H1 (cell line): Measurements from ENCODE around the gene ACSF3. TPM values are rescaled to one million over a fixed set of nuclear protein-coding genes. Genes with fewer than 3 reads are reported as not detected.

Experiments used
- CTCF ChIA-PET: fragments of 300-600 bp; sonication (Branson Sonifier 250); formaldehyde crosslinking; loops from one replicate; lab custom pipeline; 2021; ENCODE audit not compliant: partially characterized antibody; lab: Charles Lee
- POLR2A ChIA-PET: fragments of 300-600 bp; sonication (Branson Sonifier 250); formaldehyde crosslinking; loops from one replicate; lab custom pipeline; 2021; ENCODE audit warnings: inconsistent platforms; ENCODE audit not compliant: partially characterized antibody; lab: Charles Lee
- DNase-seq, 2 experiments: peaks; one replicate each; pipeline versions ENCODE4 v3.0.0 to v3.0.0-alpha.2; 2010 to 2022; ENCODE audit warnings: low spot score in 2 of 2, low read depth in 1 of 2, mixed read lengths in 1 of 2
- FAIRE-seq: peaks from 2 replicates; lab custom pipeline; 2011; peaks lifted over from hg19 to GRCh38; lab: Jason Lieb, UNC
- H2AFZ ChIP-seq: 2 replicates; pipeline ENCODE4 v1.8.1; 2012; ENCODE audit warnings: low read length, inconsistent platforms
- H2AK5ac ChIP-seq: 2 replicates; pipeline ENCODE4 v1.6.1; 2013; ENCODE audit warnings: low read depth, low read length
- H2BK120ac ChIP-seq: replicated peaks from 2 replicates; pipeline ENCODE3; 2013; ENCODE audit warnings: low read depth, low read length, inconsistent platforms
- H2BK12ac ChIP-seq: 2 replicates; pipeline ENCODE4 v1.6.1; 2013; ENCODE audit warnings: low read depth, low read length
- H2BK15ac ChIP-seq: 2 replicates; pipeline ENCODE4 v1.6.1; 2013; ENCODE audit warnings: low read length
- H2BK20ac ChIP-seq: 2 replicates; pipeline ENCODE4 v1.6.1; 2013; ENCODE audit warnings: low read length
- H2BK5ac ChIP-seq: 2 replicates; pipeline ENCODE4 v1.6.1; 2013; ENCODE audit warnings: low read depth, low read length
- H3K14ac ChIP-seq: 2 replicates; pipeline ENCODE4 v1.6.1; 2013; ENCODE audit warnings: inconsistent platforms; ENCODE audit not compliant: insufficient read length
- H3K18ac ChIP-seq: 2 replicates; pipeline ENCODE4 v1.6.1; 2013; ENCODE audit warnings: low read length; ENCODE audit errors: extremely low read depth
- H3K23ac ChIP-seq: 2 replicates; pipeline ENCODE4 v1.6.1; 2013; ENCODE audit warnings: inconsistent platforms; ENCODE audit not compliant: insufficient read length
- H3K23me2 ChIP-seq: 2 replicates; pipeline ENCODE4 v1.6.1; 2013; ENCODE audit warnings: low read depth, low read length
- H3K27ac ChIP-seq: 2 replicates; pipeline ENCODE4 v1.6.1; 2011; ENCODE audit warnings: low read depth, low read length, inconsistent platforms
- H3K27me3 ChIP-seq, 4 experiments: replicated peaks in 1 of 4; 1 replicate in 1 of 4; 2 replicates in 3 of 4; pipeline versions ENCODE4 v1.6.1 to v1.8.1; 2011 to 2013; ENCODE audit warnings: low read length in 3 of 4, mild to moderate bottlenecking in 3 of 4, inconsistent platforms in 2 of 4, mixed read lengths in 2 of 4, moderate library complexity in 1 of 4; ENCODE audit not compliant: control insufficient read depth in 3 of 4, insufficient read depth in 3 of 4; ENCODE audit errors: extremely low read depth in 1 of 4
- H3K36me3 ChIP-seq, 4 experiments: 2 replicates each; pipeline versions ENCODE4 v1.6.1 to v1.8.1; 2011 to 2013; ENCODE audit warnings: mild to moderate bottlenecking in 4 of 4, low read length in 3 of 4, moderate library complexity in 2 of 4, control low read depth in 1 of 4, inconsistent platforms in 1 of 4; ENCODE audit not compliant: insufficient read depth in 4 of 4, control insufficient read depth in 2 of 4
- H3K4ac ChIP-seq: replicated peaks from 2 replicates; pipeline ENCODE3; 2013; ENCODE audit warnings: low read length, low read depth, mixed read lengths, inconsistent platforms; ENCODE audit not compliant: insufficient read length
- H3K4me1 ChIP-seq, 4 experiments: replicated peaks in 1 of 4; 1 replicate in 1 of 4; 2 replicates in 3 of 4; pipeline versions ENCODE4 v1.6.1 to v1.8.1; 2011 to 2013; ENCODE audit warnings: low read length in 3 of 4, inconsistent platforms in 2 of 4, mixed read lengths in 1 of 4; ENCODE audit not compliant: insufficient read depth in 4 of 4, control insufficient read depth in 3 of 4
- H3K4me2 ChIP-seq, 2 experiments: 2 replicates each; pipeline versions ENCODE4 v1.6.1 to v1.8.1; 2011 to 2013; ENCODE audit warnings: low read depth in 2 of 2, low read length in 2 of 2, control low read depth in 1 of 2, inconsistent platforms in 1 of 2, mild to moderate bottlenecking in 1 of 2; ENCODE audit not compliant: insufficient read depth in 1 of 2
- H3K4me3 ChIP-seq, 4 experiments: fragments of 200-600, 300-600 bp in 1 of 4; sonication (generic), shearing (Covaris generic), sonication (Bioruptor Twin) in 1 of 4; 2 replicates each; pipeline versions ENCODE4 v1.5.1 to v1.8.1; 2011 to 2016; ENCODE audit warnings: low read length in 4 of 4, low read depth in 3 of 4, control low read depth in 2 of 4, inconsistent platforms in 2 of 4, mild to moderate bottlenecking in 2 of 4, mixed read lengths in 1 of 4, moderate library complexity in 1 of 4; ENCODE audit not compliant: insufficient read depth in 2 of 4; ENCODE audit errors: extremely low read depth in 1 of 4
- H3K56ac ChIP-seq: replicated peaks from 2 replicates; pipeline ENCODE3; 2013; ENCODE audit warnings: low read depth, mild to moderate bottlenecking, mixed read lengths, low read length, inconsistent platforms; ENCODE audit not compliant: insufficient read length
- H3K79me1 ChIP-seq: 2 replicates; pipeline ENCODE4 v1.6.1; 2013; ENCODE audit warnings: low read depth, low read length, control low read depth
- H3K79me2 ChIP-seq, 2 experiments: 2 replicates each; pipeline versions ENCODE4 v1.6.1 to v1.8.1; 2012 to 2013; ENCODE audit warnings: low read length in 2 of 2, mild to moderate bottlenecking in 2 of 2, inconsistent platforms in 1 of 2; ENCODE audit not compliant: insufficient read depth in 2 of 2, control insufficient read depth in 1 of 2
- H3K9ac ChIP-seq, 4 experiments: replicated peaks in 1 of 4; 1 replicate in 1 of 4; 2 replicates in 3 of 4; pipeline versions ENCODE4 v1.6.1 to v1.8.1; 2011 to 2013; ENCODE audit warnings: low read depth in 3 of 4, low read length in 3 of 4, control low read depth in 2 of 4, mild to moderate bottlenecking in 2 of 4, moderate library complexity in 2 of 4, inconsistent platforms in 1 of 4; ENCODE audit errors: extremely low read depth in 1 of 4
- H3K9me3 ChIP-seq, 2 experiments: 2 replicates each; pipeline versions ENCODE4 v1.6.1 to v1.8.1; 2012 to 2013; ENCODE audit warnings: mild to moderate bottlenecking in 2 of 2, moderate library complexity in 2 of 2, control low read depth in 1 of 2, inconsistent platforms in 1 of 2, low read depth in 1 of 2, low read length in 1 of 2, mixed read lengths in 1 of 2; ENCODE audit not compliant: insufficient read depth in 2 of 2
- H4K20me1 ChIP-seq, 2 experiments: replicated peaks in 1 of 2; 2 replicates each; pipeline versions ENCODE3 to v1.8.1; 2011 to 2013; ENCODE audit warnings: inconsistent platforms in 2 of 2, low read length in 2 of 2, mild to moderate bottlenecking in 1 of 2; ENCODE audit not compliant: insufficient read depth in 2 of 2, control insufficient read depth in 1 of 2
- H4K5ac ChIP-seq: 2 replicates; pipeline ENCODE4 v1.6.1; 2013; ENCODE audit warnings: low read length, low read depth, mixed read lengths, inconsistent platforms; ENCODE audit not compliant: insufficient read length
- H4K8ac ChIP-seq: 2 replicates; pipeline ENCODE4 v1.8.0; 2013; ENCODE audit warnings: mild to moderate bottlenecking, moderate library complexity, low read length, inconsistent platforms; ENCODE audit not compliant: insufficient read depth; ENCODE audit errors: extremely low read depth
- H4K91ac ChIP-seq: replicated peaks from 2 replicates; pipeline ENCODE3; 2013; ENCODE audit warnings: low read length, mixed read lengths, inconsistent platforms; ENCODE audit not compliant: insufficient read length
- BACH1 ChIP-seq: IDR thresholded peaks from 2 replicates; pipeline ENCODE4 v1.6.1; 2012; ENCODE audit warnings: low read length, improper control_type of control experiment
- POLR2A ChIP-seq, 2 experiments: IDR thresholded peaks; 1 replicate in 1 of 2; 2 replicates in 1 of 2; pipeline ENCODE4 v1.6.1; 2011; ENCODE audit warnings: low read depth in 2 of 2, low read length in 2 of 2, mild to moderate bottlenecking in 2 of 2; ENCODE audit errors: control extremely low read depth in 1 of 2
- WGBS, 2 experiments: shearing (Covaris generic) in 1 of 2; methylation state at CpG; one replicate each; pipeline versions ENCODE4 v1.1.6 to v1.1.7; 2013 to 2015; ENCODE audit warnings: low lambda C conversion rate in 2 of 2, mixed read lengths in 2 of 2, inconsistent platforms in 1 of 2, low coverage in 1 of 2, missing lambda C conversion rate in 1 of 2; ENCODE audit not compliant: insufficient replicate concordance in 2 of 2, insufficient coverage in 1 of 2, insufficient read length in 1 of 2; ENCODE audit errors: extremely low coverage in 1 of 2, missing lambda C conversion rate in 1 of 2; 5-methylcytosine and 5-hydroxymethylcytosine counted together
- polyA plus RNA-seq, 7 experiments: library from polyadenylated mRNA; depleted of rRNA in 3 of 7; stranded (reverse) in 5 of 7; unstranded in 2 of 7; fragments of >200 nt in 5 of 7; fragments of 200-250 nt in 2 of 7; gene quantifications; 1 replicate in 5 of 7; 2 replicates in 1 of 7; 4 replicates in 1 of 7; pipeline versions ENCODE4 v1.2.1 to v1.2.3, GENCODE V29; 2011 to 2013; ENCODE audit warnings: missing spikeins in 2 of 7, mixed read lengths in 2 of 7
- total RNA-seq: library from RNA; stranded (reverse); fragmentation: NEBNext Ultra II Directional; extraction: Animal tissue kit (Norgen Biotek cat#: 25700); gene quantifications from 2 replicates; pipeline ENCODE4 v1.2.1, GENCODE V29; 2021

Gene ACSF3
- total and polyA plus RNA-seq, 2 of the 8 experiments (the other 6 are each of a cell fraction or from before 2014, with no cell fraction given), result 15.6 to 22.9 TPM

DNA sequence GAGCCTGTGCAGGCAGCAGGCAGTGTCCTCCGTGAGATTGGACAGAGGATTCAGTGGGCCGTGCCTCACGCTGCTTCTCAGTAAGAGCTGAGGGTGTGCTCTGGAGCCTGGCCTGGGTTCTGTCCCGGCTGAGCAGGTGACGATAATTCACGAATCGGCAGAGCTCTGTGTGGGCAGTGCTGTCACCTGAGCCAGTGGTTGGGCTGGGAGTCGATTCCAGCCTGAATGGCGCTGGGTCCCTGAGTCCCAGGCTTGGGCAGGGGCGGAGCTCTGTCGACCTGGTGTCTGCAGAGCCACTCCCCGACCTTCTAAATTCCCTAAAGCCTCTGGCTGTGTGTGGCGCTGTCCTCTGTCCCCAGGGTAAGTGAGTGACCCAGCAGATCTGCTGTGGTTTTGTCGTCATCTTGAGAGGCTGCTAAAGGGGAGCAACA is 8.4 kb downstream of the ACSF3 start:
- no peak for DNase-seq
- 93% methylated on average over 11 of the region's 14 CpGs; no CpG with 5 or more reads in 1 of the 2 experiments for WGBS, 2 experiments
- CTCF ChIA-PET, result interaction anchor here (0.9 kb wide), 1 partner anchor 259 kb away, joined by 3 read pairs; no protein-coding TSS in a partner anchor
- TF ChIP-seq BACH1 (no peak), POLR2A (IDR thresholded peaks at IDR 0.05; ENCODE audit: control extremely low read depth in 1 of 2, low read depth in 2 of 2, low read length in 2 of 2) (no peak)

More for the DNA sequence above, 8.4 kb downstream of the ACSF3 start:
- peaks cover 0 to 4% (median 0%) of the 10 kb centered on the region in 4 experiments; a peak in 2 of 7 replicates for H3K4me1 ChIP-seq
- H3K9ac ChIP-seq, result no peak overlapping the region
- H3K4me3 ChIP-seq, result no peak overlapping the region
- H4K8ac ChIP-seq, result no peak overlapping the region; the same call in 1 of the 2 replicates
- peaks cover 0 to 24% of the 10 kb centered on the region in 2 experiments; a peak in 2 of 4 replicates for H3K79me2 ChIP-seq
- H3K4me2 ChIP-seq, result no peak overlapping the region
- no peak overlapping the region for H3K18ac ChIP-seq
- peaks cover 0 to 16% (median 11%) of the 10 kb centered on the region in 4 experiments; a peak in 5 of 8 replicates for H3K36me3 ChIP-seq
- H2AK5ac ChIP-seq, result no peak overlapping the region
- H2BK15ac ChIP-seq, result no peak overlapping the region
- FAIRE-seq, result no peak
- no peak overlapping the region for H2AFZ ChIP-seq
- H2BK120ac ChIP-seq, result no peak overlapping the region
- no peak overlapping the region for H3K56ac ChIP-seq
- POLR2A ChIA-PET, result interaction anchor here (0.7 kb wide), 1 partner anchor 12 kb away, joined by 3 read pairs; no protein-coding TSS in a partner anchor
- H2BK20ac ChIP-seq, result no peak overlapping the region
- peaks cover 15% of the 10 kb centered on the region for H3K79me1 ChIP-seq
- H2BK12ac ChIP-seq, result no peak overlapping the region
- no peaks in the 10 kb centered on the region for H3K23me2 ChIP-seq
- H3K14ac ChIP-seq, result no peak overlapping the region
- no peak overlapping the region for H2BK5ac ChIP-seq
- H3K23ac ChIP-seq, result no peak overlapping the region
- H3K27me3 ChIP-seq, result no peaks in the 10 kb centered on the region
- no peak overlapping the region for H3K27ac ChIP-seq
- H3K4ac ChIP-seq, result no peak overlapping the region
- H4K5ac ChIP-seq, result no peak overlapping the region
- no peak overlapping the region for H4K91ac ChIP-seq
- H3K9me3 ChIP-seq, result no peaks in the 10 kb centered on the region
- peaks cover 2 to 17% of the 10 kb centered on the region in 2 experiments for H4K20me1 ChIP-seq
